NK-92 (cell line): Measurements from ENCODE around the gene PNKD.

Experiments used
- DNase-seq: peaks from one replicate; lab custom pipeline; 2025; ENCODE audit not compliant: unreplicated experiment; lab: John Stamatoyannopoulos, UW

PNKD gene

GRCh38 chr2:218340656-218341055 lies 70.3 kb downstream of the PNKD start:
- DNase-seq, result no peak

GRCh38 chr2:218341381-218341780 lies 71.1 kb downstream of the PNKD start:
- DNase-seq, result no peak

- no peak for DNase-seq
These were observed 72.5 kb downstream of the PNKD start for GRCh38 chr2:218342837-218343236.

- no peak for DNase-seq
These were observed 73.3 kb downstream of the PNKD start for GRCh38 chr2:218343591-218343990.

- no peak for DNase-seq
These were observed 73.9 kb downstream of the PNKD start for GRCh38 chr2:218344090-218344754.

- DNase-seq, result no peak
These were observed 74.6 kb downstream of the PNKD start for GRCh38 chr2:218344755-218345417.

GRCh38 chr2:218345491-218346236 lies 75.3 kb downstream of the PNKD start:
- DNase-seq, result no peak

- DNase-seq, result no peak
These were observed 76.9 kb downstream of the PNKD start for GRCh38 chr2:218347172-218347571.

GRCh38 chr2:218354045-218354444 lies 83.7 kb downstream of the PNKD start:
- DNase-seq, result no peak

- no peak for DNase-seq
These were observed 84.6 kb downstream of the PNKD start for GRCh38 chr2:218354850-218355443.

- no peak for DNase-seq
These were observed 87.2 kb downstream of the PNKD start for GRCh38 chr2:218357236-218358177.

GRCh38 chr2:218360453-218360852 lies 90.1 kb downstream of the PNKD start:
- no peak for DNase-seq

GRCh38 chr2:218362606-218363005 lies 92.3 kb downstream of the PNKD start:
- no peak for DNase-seq

GRCh38 chr2:218363736-218364135 lies 93.4 kb downstream of the PNKD start:
- no peak for DNase-seq

GRCh38 chr2:218364196-218364595 lies 93.9 kb downstream of the PNKD start:
- DNase-seq, result no peak

- DNase-seq, result no peak
These were observed 96.5 kb downstream of the PNKD start for GRCh38 chr2:218366621-218367414.

- DNase-seq, result no peak
These were observed 97.3 kb downstream of the PNKD start for GRCh38 chr2:218367415-218368149.

- DNase-seq, result no peak
These were observed 97.8 kb downstream of the PNKD start for GRCh38 chr2:218368150-218368528.

- no peak for DNase-seq
These were observed 98.4 kb downstream of the PNKD start for GRCh38 chr2:218368621-218369153.
